Sigmoid colon (tissue), 3 donors: Measurements from ENCODE around the gene SMC3.

ENCODE experiments used
- POLR2A ChIP-seq, 2 donors: fragments of 450-650 bp; IDR thresholded peaks; one replicate each; pipeline ENCODE4 v1.6.1; 2016; ENCODE audit warnings: antibody characterized with exemption in 2 of 2, mild to moderate bottlenecking in 2 of 2, moderate library complexity in 2 of 2
- TF ChIP-seq, protein P1 (sequence below), 4 experiments: fragments of 450-650 bp in 3 of 4; fragments of 200-600 bp in 1 of 4; IDR thresholded peaks; one replicate each; pipeline ENCODE4 v1.5.1; 2016 to 2019; ENCODE audit warnings: antibody characterized with exemption in 4 of 4, mild to moderate bottlenecking in 3 of 4, moderate library complexity in 2 of 4

DNA sequence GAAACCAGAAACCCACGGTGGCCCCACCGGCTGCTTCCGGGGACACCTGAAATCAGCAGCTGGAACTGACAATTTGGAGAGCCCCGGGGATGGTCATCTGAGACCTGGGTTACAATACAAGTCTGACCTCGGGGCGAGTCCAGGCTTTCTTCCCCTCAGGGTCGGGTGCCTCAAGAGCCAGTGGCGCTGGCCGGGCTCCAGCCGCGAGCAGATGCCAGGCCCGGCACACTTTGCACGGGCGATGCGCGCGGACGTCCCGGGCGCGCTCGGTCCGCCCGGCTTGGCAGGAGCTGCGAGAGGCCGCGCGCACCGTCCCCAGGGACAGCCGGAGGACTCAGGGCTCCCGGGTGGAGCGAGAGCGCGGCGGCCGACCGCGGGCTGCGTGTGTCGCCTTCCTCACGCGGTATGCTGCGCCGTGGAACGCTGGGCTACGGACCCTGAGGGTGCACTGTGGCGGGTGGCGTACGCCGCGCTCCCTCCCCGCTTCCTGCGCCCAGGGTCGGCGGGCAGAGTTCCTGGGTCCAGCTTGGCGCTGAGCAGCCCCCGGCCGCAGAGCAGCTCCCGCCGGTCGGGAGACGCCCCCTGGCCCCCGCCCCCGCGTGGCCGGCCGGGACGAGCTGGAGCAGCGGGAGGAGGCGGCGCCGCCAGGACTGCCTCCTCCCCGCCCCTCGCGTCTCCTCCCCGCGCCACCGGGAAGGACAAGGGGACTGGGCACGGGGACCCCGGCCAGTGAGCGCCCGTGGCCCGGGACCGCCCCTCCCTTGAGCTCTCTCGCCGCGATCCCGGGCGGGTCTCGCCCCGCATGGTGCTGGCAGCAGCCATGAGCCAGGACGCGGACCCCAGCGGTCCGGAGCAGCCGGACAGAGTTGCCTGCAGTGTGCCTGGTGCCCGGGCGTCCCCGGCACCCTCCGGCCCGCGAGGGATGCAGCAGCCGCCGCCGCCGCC lies 76.4 kb downstream of the SMC3 start, which contains the start of gene RBM20:
- TF ChIP-seq, protein P1, sequence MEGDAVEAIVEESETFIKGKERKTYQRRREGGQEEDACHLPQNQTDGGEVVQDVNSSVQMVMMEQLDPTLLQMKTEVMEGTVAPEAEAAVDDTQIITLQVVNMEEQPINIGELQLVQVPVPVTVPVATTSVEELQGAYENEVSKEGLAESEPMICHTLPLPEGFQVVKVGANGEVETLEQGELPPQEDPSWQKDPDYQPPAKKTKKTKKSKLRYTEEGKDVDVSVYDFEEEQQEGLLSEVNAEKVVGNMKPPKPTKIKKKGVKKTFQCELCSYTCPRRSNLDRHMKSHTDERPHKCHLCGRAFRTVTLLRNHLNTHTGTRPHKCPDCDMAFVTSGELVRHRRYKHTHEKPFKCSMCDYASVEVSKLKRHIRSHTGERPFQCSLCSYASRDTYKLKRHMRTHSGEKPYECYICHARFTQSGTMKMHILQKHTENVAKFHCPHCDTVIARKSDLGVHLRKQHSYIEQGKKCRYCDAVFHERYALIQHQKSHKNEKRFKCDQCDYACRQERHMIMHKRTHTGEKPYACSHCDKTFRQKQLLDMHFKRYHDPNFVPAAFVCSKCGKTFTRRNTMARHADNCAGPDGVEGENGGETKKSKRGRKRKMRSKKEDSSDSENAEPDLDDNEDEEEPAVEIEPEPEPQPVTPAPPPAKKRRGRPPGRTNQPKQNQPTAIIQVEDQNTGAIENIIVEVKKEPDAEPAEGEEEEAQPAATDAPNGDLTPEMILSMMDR (IDR thresholded peaks at IDR 0.05), result no peak
- TF ChIP-seq POLR2A (IDR thresholded peaks at IDR 0.05), result no peak
